Endothelial cell of umbilical vein (primary cell): ENCODE data around the gene RFNG.

ENCODE experiments used
- CTCF ChIP-seq, 2 donors: IDR thresholded peaks; 1 replicate in 1 of 2; 2 replicates in 1 of 2; pipeline ENCODE4 v1.5.1; 2011; ENCODE audit warnings: low read length in 2 of 2, mild to moderate bottlenecking in 2 of 2, moderate library complexity in 2 of 2, control low read depth in 1 of 2, inconsistent platforms in 1 of 2, low read depth in 1 of 2; ENCODE audit not compliant: insufficient read depth in 1 of 2; ENCODE audit errors: extremely low read depth in 1 of 2
- EZH2 ChIP-seq: IDR thresholded peaks from 2 replicates; pipeline ENCODE4 v1.6.1; 2012; ENCODE audit warnings: borderline replicate concordance, low read depth, mild to moderate bottlenecking, moderate library complexity, low read length, inconsistent platforms; ENCODE audit not compliant: severe bottlenecking
- GATA2 ChIP-seq: IDR thresholded peaks from 2 replicates; pipeline ENCODE4 v1.7.0; 2011; ENCODE audit warnings: low read depth, mild to moderate bottlenecking, moderate library complexity, mixed read lengths, low read length; ENCODE audit not compliant: insufficient read length, insufficient read depth
- JUN ChIP-seq: IDR thresholded peaks from 2 replicates; pipeline ENCODE4 v1.6.1; 2011; ENCODE audit warnings: borderline replicate concordance, low read depth; ENCODE audit not compliant: insufficient read length, insufficient read depth
- MAX ChIP-seq: IDR thresholded peaks from 2 replicates; pipeline ENCODE4 v1.6.1; 2011; ENCODE audit not compliant: insufficient read depth, insufficient read length
- POLR2A ChIP-seq: IDR thresholded peaks from 2 replicates; pipeline ENCODE4 v1.6.1; 2012; ENCODE audit warnings: low read depth, mild to moderate bottlenecking, control low read depth, low read length

- no peak for TF ChIP-seq CTCF (IDR thresholded peaks at IDR 0.05; ENCODE audit: extremely low read depth in 1 of 2, insufficient read depth in 1 of 2, low read depth in 1 of 2, low read length in 2 of 2)
- no peak for TF ChIP-seq POLR2A
- no peak for TF ChIP-seq EZH2
- TF ChIP-seq JUN: no peak
- TF ChIP-seq GATA2: no peak
- TF ChIP-seq MAX: no peak
Measured at GRCh38 chr17:82049521-82049971, 2.1 kb downstream of the RFNG start.
